Measurements from ENCODE around the gene FANCE. TPM values are rescaled to one million over a fixed set of nuclear protein-coding genes. Genes with fewer than 3 reads are reported as not detected.
A peak's percentile ranks its signal among the peaks of the same experiment; 100 is the strongest.
"Not testable (repeated sequence)": the region's sequence is repeated elsewhere in the genome, so short reads cannot be mapped to it uniquely, and the experiment has no call there.

Gene FANCE
- total RNA-seq, 1 donor from 2014 or later: 14.7 TPM

GRCh38 chr6:35432291-35432690, 19.8 kb upstream of the FANCE start:
- DNase-seq: no peak

GRCh38 chr6:35432702-35433101, 19.4 kb upstream of the FANCE start:
- not testable (repeated sequence) for DNase-seq

DNA sequence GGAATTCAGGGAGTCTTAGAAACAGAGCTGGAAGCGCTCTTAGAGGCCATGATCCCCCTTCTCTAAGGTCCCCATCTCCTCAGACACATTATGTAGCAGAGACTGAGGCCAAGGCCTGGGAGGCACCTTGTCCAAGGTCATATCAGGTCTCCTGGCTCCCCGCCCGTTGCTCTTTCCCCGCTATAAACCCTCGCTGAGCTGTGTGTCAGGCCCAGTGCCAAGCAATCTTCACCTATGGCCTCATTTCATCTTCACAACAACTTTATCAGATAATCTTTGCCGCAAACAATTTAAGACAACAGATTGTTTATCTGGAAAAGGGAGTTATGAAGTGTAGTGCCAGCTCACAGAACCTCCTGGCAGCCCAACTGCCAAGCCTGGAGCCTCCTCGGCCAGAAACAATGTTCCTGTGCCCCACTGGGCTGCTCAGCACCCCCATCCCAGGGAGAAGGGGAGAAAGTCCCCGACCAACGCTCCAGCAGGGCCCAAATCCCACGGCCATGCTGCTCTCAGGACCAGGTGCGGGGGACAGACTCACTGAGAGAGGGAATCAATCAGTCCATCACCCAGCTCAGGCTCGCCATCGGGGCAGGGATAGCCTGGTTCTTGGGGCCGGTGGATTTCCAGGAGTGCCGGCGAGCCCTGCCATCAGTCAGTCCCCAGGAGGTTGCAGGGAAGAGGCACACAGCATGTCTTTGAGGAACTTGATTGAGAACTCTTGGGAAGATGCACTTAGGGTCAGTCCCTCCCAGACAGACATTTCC, 16.9 kb upstream of the FANCE start:
- no peak for DNase-seq

GRCh38 chr6:35436071-35436857, 15.9 kb upstream of the FANCE start:
- DNase-seq: no peak

- DNase-seq: not testable (repeated sequence)
Measured at GRCh38 chr6:35438378-35439065, 13.6 kb upstream of the FANCE start.

DNA sequence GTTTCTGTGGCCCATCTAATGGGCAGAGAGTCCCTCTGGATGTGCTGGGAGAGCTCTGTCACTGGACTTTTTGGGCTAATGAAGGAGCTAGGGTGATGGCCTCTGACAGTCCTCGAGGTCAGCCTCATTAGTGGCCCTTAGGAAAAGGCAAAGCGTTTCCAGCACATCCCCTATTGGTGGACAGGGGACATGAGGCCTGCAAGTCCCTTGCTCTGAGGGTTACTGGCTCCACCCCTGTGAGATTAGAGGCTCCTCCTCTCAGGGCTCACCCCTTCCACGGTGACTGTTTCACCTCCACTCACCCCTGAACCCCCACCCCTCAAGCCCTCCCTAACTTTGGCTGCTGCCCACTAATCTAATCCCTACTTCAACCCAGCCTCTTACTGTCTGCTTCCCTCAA, 12.8 kb upstream of the FANCE start:
- no peak for DNase-seq

- DNase-seq: no peak
Measured at GRCh38 chr6:35441205-35441604, 10.9 kb upstream of the FANCE start.

- no peak for DNase-seq
Measured at GRCh38 chr6:35441642-35442041, 10.5 kb upstream of the FANCE start.

DNA sequence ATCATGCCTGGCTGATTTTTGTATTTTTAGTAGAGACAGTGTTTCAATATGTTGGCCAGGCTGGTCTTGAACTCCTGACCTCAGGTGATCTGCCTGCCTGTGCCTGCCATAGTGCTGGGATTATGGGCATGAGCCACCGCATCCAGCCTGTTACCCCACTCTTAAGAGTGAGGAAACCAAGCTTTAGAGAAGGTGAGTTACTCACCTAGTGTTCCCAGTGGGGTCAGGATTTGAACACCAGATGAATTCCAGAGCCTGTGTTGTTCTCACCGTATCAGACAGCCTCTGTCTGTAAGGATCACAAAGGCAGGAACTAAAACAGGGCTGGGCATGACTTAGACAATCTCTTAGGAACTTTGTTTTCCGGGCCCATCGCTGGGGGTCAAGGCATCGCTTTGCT, 9.4 kb upstream of the FANCE start:
- no peak for DNase-seq

GRCh38 chr6:35443341-35444030, 8.7 kb upstream of the FANCE start:
- DNase-seq: no peak

DNA sequence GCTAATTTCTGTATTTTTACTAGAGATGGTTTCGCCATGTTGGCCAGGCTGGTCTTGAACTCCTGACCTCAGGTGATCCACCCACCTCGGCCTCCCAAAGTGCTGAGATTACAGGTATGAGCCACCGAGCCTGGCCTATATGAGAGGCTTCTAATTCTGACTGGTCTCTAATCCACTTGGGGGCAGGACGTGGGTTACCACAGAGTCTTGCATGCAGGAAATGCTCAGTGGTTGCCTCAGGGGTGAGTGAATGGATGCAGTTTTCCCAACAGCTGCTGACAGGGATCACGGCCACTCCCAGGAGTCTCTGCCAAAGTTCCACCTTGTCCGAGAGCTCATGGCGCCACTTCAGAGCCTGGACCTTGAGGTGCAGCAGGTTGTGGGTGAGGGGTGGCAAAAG, 6.4 kb upstream of the FANCE start:
- DNase-seq: no peak

- peak; percentile 39 for DNase-seq
Measured at GRCh38 chr6:35448191-35448590, 3.9 kb upstream of the FANCE start.

DNA sequence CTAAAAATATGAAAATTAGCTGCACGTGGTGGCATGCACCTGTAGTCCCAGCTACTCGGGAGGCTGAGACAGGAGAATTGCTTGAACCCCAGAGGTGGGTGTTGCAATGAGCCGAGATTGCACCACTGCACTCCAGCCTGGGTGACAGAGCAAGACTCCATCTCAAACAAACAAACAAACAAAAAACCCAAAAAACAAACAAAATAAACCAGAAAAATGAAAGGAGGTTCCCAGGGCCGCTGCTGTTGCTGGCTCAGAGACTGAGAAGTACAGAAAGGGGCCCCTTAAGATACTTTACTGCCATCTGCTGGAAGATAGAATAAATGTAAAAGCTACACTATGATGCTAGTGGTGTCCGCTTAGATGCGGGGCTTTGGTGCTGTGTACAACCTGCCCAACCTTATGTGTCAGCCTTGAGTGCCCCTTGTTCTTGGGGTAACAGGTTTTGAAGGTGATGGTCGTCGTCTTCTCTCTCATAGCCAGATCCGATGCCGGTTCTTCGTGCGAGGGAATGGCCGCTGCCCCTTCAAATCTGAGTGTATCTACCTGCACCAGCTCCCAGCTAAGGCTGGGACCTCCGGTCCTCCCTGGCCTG, 2.8 kb upstream of the FANCE start:
- peak; percentile 84 for DNase-seq

DNA sequence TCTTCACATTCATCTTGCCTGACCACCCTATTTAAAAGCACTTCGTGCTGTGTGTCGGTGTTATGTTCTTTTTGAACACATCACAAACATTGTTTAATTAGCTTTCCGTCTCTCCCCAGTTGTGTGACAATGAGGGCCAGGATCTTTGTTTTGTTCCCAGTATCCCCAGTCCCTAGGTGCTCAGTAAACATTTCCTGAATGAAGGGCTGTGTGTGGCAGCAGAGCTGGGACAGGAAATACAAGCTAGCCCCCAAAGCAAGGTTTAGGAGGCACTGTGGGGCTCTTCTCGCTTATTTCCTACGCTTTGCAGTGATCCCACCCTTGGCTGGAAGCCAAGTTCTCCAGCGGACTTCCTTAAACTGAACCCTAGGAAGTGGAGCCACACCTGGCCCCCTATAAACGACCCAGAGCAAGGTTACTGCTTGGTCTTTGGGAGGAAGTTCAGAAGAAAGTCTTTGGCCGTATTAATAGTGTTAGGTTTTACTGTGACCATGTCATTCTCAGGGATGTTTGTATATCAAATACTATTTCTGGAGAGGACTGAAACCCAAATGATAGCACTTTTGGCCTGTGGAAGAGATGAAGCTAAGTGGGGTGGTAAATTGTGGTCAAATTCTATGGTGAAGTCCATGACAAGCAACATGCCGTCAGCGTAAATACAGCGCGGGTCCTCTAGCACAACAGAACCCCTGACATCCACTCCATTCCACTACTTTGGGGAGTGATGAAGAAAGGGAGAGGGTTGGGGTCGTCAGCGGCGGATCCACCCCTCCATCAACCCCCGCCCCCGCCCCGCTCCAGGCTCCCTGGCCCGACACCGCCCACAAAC, 570 bp upstream of the FANCE start:
- peak; percentile 41 for DNase-seq

DNA sequence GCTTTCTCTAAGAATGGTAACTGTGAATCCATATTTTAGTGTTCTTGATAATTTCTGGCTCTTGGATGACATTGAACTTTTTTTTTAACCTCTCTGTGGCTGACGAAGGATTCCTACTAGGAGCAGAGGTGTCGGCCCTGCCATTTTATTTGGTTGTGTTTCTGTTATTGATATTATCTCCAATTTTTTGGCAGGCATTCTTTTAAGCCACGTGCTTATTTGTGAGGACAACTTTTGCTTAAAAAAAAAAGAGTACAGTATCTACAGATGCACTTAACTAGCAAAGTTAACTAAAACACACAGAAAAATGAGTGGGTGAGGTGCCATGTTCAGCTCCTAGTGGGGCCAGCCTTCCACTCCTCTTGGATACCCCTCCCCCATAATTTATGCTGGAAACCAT, 1.1 kb downstream of the FANCE start:
- no peak for DNase-seq

DNA sequence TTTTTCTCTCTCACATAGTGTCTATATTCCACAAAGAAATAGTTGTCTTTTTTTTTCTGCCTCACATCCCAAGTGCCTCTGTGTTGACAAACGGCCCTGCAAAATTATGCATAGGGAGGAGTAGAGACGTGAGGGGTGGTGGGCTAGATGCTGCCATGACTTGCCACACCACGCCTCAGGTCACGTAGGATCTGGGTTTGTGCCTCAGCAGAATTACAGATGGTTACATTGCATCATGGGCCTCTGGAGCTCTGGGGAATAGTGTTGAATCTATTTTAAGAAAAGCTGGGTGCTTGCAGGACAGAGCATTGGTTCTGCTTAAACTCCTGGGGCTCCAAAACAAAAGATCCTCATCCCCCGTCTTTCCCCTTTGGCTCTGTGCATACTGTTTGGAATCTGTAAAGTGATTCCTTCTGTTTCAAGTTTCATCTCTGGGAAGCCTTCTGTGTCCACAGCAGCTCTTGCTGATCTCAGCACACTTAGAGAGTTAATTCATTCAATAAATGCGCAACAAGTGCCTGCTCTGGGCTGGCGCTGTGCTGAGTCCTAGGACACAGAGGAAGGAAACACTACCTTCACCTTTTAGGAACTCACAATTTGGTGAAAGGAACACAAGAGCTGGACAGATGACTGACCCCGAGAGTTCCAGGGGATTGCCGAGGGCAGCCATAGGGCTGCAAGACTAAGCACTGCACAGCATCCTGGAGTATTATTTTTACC, 2.4 kb downstream of the FANCE start:
- peak; percentile 54 for DNase-seq

DNA sequence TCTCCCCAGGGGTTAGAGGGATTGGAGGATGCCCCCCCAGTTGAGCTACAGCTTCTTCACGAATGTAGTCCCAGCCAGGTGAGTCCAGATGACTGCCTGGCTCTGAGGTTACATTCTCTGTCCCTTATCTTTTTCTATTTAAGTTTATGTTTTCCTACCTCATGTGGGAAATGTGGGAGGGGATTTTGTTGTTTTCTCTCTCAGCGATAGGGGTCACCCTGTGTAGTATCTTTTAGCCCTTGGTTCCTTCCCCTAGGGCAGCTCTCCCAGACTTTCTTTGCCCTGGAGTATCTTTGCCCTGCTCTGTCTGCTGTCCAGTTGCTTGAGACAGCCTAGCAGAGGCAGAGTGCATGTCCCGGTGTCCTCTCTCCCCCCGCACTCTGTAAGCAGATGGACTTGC, 5.8 kb downstream of the FANCE start:
- no peak for DNase-seq

GRCh38 chr6:35461270-35461669, 9.1 kb downstream of the FANCE start:
- no peak for DNase-seq

DNA sequence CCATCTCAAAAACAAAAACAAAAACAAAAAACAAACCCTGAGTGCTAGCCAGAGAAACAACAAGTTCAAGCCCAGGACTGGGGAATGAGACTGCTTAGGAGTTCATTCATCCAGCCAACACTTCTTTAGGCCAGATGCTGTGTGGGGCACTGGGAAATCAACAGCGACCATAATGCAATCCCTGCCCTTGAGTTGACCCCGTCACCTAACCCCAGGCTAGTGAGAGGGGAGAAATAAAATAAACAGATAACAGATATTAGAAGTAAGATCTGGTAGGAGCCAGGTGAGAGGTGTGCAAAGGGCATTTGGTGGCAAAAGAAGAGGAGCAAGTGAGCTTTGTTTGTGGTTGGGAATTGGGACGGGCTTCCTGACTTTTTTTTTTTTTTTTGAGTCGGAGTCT, 11.2 kb downstream of the FANCE start:
- DNase-seq: no peak

DNA sequence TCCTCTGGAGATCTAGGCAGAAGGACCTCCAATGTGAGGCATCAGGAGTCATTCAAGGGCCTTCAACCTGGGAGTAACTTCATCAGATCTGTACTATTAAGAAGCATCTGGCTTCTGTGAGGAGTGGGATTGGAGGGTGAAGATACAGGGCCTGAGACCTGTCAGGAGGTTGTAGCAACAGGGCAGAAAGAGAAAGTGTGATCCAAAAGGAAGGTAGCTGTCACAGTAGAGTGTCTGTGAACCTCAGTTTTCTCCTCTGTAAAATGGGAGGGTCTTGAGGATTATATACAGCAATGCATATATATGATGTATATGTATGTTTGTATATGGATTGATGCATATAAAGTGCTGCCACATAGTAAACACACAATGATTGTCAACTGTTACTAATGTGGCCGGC, 13.5 kb downstream of the FANCE start:
- DNase-seq: no peak

All from tongue (tissue), 2 donors.